H9 (cell line): ENCODE results near the gene RPL38. TPM values are rescaled to one million over a fixed set of nuclear protein-coding genes. Genes with fewer than 3 reads are reported as not detected.

Source experiments
- DNase-seq: peaks from one replicate; pipeline ENCODE4 v3.0.0-alpha.2; 2017
- H2AFZ ChIP-seq: one replicate; pipeline ENCODE4 v1.6.1; 2013; ENCODE audit warnings: mild to moderate bottlenecking, low read length, control low read depth, moderate library complexity
- H2AK5ac ChIP-seq: 2 replicates; pipeline ENCODE4 v1.6.1; 2013; ENCODE audit warnings: low read length, control low read depth, mixed read lengths; ENCODE audit not compliant: insufficient read length
- H2BK120ac ChIP-seq: one replicate; pipeline ENCODE4 v1.6.1; 2013; ENCODE audit warnings: low read depth, mild to moderate bottlenecking, low read length, control low read depth, inconsistent platforms; ENCODE audit not compliant: poor library complexity, severe bottlenecking
- H2BK12ac ChIP-seq: 2 replicates; pipeline ENCODE4 v1.6.1; 2013; ENCODE audit warnings: low read length, control low read depth, mixed read lengths, low read depth; ENCODE audit not compliant: insufficient read length
- H2BK15ac ChIP-seq: 2 replicates; pipeline ENCODE4 v1.6.1; 2013; ENCODE audit warnings: low read depth, low read length, control low read depth
- H2BK20ac ChIP-seq: one replicate; pipeline ENCODE4 v1.6.1; 2013; ENCODE audit warnings: low read depth, mild to moderate bottlenecking, low read length, control low read depth, inconsistent platforms; ENCODE audit not compliant: poor library complexity, severe bottlenecking
- H2BK5ac ChIP-seq: 2 replicates; pipeline ENCODE4 v1.6.1; 2013; ENCODE audit warnings: low read length, control low read depth, mixed read lengths; ENCODE audit not compliant: insufficient read length
- H3K14ac ChIP-seq: 2 replicates; pipeline ENCODE4 v1.6.1; 2013; ENCODE audit warnings: low read length, control low read depth; ENCODE audit not compliant: insufficient read depth
- H3K18ac ChIP-seq: 2 replicates; pipeline ENCODE4 v1.6.1; 2013; ENCODE audit warnings: low read depth, mild to moderate bottlenecking, mixed read lengths, low read length, control low read depth; ENCODE audit not compliant: insufficient read length
- H3K23ac ChIP-seq: 2 replicates; pipeline ENCODE4 v1.6.1; 2013; ENCODE audit warnings: low read length, control low read depth, mixed read lengths, low read depth; ENCODE audit not compliant: insufficient read length
- H3K23me2 ChIP-seq: 2 replicates; pipeline ENCODE4 v1.6.1; 2013; ENCODE audit warnings: low read depth, mild to moderate bottlenecking, mixed read lengths, low read length, control low read depth; ENCODE audit not compliant: insufficient read length, poor library complexity, severe bottlenecking
- H3K27ac ChIP-seq: 2 replicates; pipeline ENCODE4 v1.5.1; 2013; ENCODE audit warnings: low read length, control low read depth, mixed read lengths, low read depth; ENCODE audit not compliant: insufficient read length
- H3K27me3 ChIP-seq: 2 replicates; pipeline ENCODE4 v1.6.1; 2013; ENCODE audit warnings: low read length, control low read depth, inconsistent platforms; ENCODE audit not compliant: insufficient read depth
- H3K4ac ChIP-seq: 2 replicates; pipeline ENCODE4 v1.6.1; 2013; ENCODE audit warnings: low read depth, mild to moderate bottlenecking, control low read depth, inconsistent platforms, low read length, moderate library complexity
- H3K4me1 ChIP-seq: 2 replicates; pipeline ENCODE4 v1.6.1; 2013; ENCODE audit warnings: low read length, control low read depth, inconsistent platforms; ENCODE audit not compliant: insufficient read depth
- H3K4me2 ChIP-seq: 2 replicates; pipeline ENCODE4 v1.6.1; 2013; ENCODE audit warnings: low read length, control low read depth, mixed read lengths; ENCODE audit not compliant: insufficient read length, insufficient read depth
- H3K56ac ChIP-seq: 2 replicates; pipeline ENCODE4 v1.6.1; 2013; ENCODE audit warnings: low read depth, mild to moderate bottlenecking, mixed read lengths, low read length, control low read depth; ENCODE audit not compliant: insufficient read length
- H3K79me1 ChIP-seq: 2 replicates; pipeline ENCODE4 v1.6.1; 2013; ENCODE audit warnings: low read depth, mild to moderate bottlenecking, moderate library complexity, low read length, control low read depth, inconsistent platforms; ENCODE audit not compliant: insufficient read depth, poor library complexity, severe bottlenecking
- H3K79me2 ChIP-seq: 2 replicates; pipeline ENCODE4 v1.6.1; 2013; ENCODE audit warnings: low read length, control low read depth, inconsistent platforms; ENCODE audit not compliant: insufficient read depth
- H3K9ac ChIP-seq: 2 replicates; pipeline ENCODE4 v1.6.1; 2013; ENCODE audit warnings: low read length, control low read depth, mixed read lengths; ENCODE audit not compliant: insufficient read length; ENCODE audit errors: extremely low read depth
- H3K9me3 ChIP-seq: one replicate; pipeline ENCODE4 v1.6.1; 2013; ENCODE audit warnings: low read depth, low read length, inconsistent platforms; ENCODE audit not compliant: control insufficient read depth
- H3T11ph ChIP-seq: one replicate; pipeline ENCODE4 v1.6.1; 2013; ENCODE audit warnings: mild to moderate bottlenecking, low read length, control low read depth, inconsistent platforms
- H4K20me1 ChIP-seq: one replicate; pipeline ENCODE4 v1.6.1; 2013; ENCODE audit not compliant: control insufficient read depth, insufficient read length, insufficient read depth
- H4K5ac ChIP-seq: 2 replicates; pipeline ENCODE4 v1.6.1; 2013; ENCODE audit warnings: low read depth, mild to moderate bottlenecking, mixed read lengths, low read length, control low read depth; ENCODE audit not compliant: insufficient read length
- H4K8ac ChIP-seq: replicated peaks from 2 replicates; pipeline ENCODE4 v1.6.1; 2013; ENCODE audit warnings: low read length, control low read depth, mixed read lengths, low read depth; ENCODE audit not compliant: insufficient read length
- H4K91ac ChIP-seq: 2 replicates; pipeline ENCODE4 v1.6.1; 2013; ENCODE audit warnings: low read depth, mild to moderate bottlenecking, moderate library complexity, mixed read lengths, low read length, control low read depth; ENCODE audit not compliant: insufficient read length
- H3K27ac Mint-ChIP-seq, 3 experiments: 2 replicates in 2 of 3; 3 replicates in 1 of 3; pipeline ENCODE4 v1.8.0; 2020 to 2021; ENCODE audit warnings: mixed read lengths in 3 of 3, mild to moderate bottlenecking in 1 of 3, moderate library complexity in 1 of 3
- H3K27me3 Mint-ChIP-seq: 2 replicates; pipeline ENCODE4 v1.8.0; 2021; ENCODE audit warnings: low read depth, mild to moderate bottlenecking, moderate library complexity, mixed read lengths
- H3K36me3 Mint-ChIP-seq, 3 experiments: 2 replicates in 2 of 3; 3 replicates in 1 of 3; pipeline ENCODE4 v1.8.0; 2020 to 2021; ENCODE audit warnings: low read depth in 3 of 3, mixed read lengths in 3 of 3; ENCODE audit not compliant: insufficient read depth in 1 of 3
- H3K4me1 Mint-ChIP-seq, 2 experiments: 2 replicates each; pipeline ENCODE4 v1.8.0; 2020; ENCODE audit warnings: mixed read lengths in 2 of 2
- H3K4me3 Mint-ChIP-seq, 2 experiments: 2 replicates in 1 of 2; 3 replicates in 1 of 2; pipeline ENCODE4 v1.8.0; 2020 to 2021; ENCODE audit warnings: mild to moderate bottlenecking in 2 of 2, mixed read lengths in 2 of 2, moderate library complexity in 1 of 2
- H3K9me3 Mint-ChIP-seq, 2 experiments: 2 replicates in 1 of 2; 3 replicates in 1 of 2; pipeline ENCODE4 v1.8.0; 2020; ENCODE audit warnings: mild to moderate bottlenecking in 2 of 2, mixed read lengths in 2 of 2, moderate library complexity in 1 of 2
- WGBS: extraction: QIAGEN DNeasy Blood & Tissue Kit; methylation state at CpG from one replicate; pipeline ENCODE4 v1.1.7; 2013; ENCODE audit warnings: missing lambda C conversion rate, low lambda C conversion rate, mixed read lengths; ENCODE audit not compliant: insufficient read length; ENCODE audit errors: extremely low coverage; 5-methylcytosine and 5-hydroxymethylcytosine counted together
- total RNA-seq: library from RNA; stranded (reverse); gene quantifications from 2 replicates; pipeline ENCODE4 v1.2.1, GENCODE V29; 2021
- TF ChIP-seq, protein P1 (sequence below): fragments of 200-600 bp; sonication (generic); conservative IDR thresholded peaks from 3 replicates; pipeline ENCODE4 v1.8.0; 2021; ENCODE audit warnings: antibody characterized with exemption, mild to moderate bottlenecking

Gene RPL38
- total RNA-seq, 1 experiment from 2014 or later, result 1,358 TPM

DNA sequence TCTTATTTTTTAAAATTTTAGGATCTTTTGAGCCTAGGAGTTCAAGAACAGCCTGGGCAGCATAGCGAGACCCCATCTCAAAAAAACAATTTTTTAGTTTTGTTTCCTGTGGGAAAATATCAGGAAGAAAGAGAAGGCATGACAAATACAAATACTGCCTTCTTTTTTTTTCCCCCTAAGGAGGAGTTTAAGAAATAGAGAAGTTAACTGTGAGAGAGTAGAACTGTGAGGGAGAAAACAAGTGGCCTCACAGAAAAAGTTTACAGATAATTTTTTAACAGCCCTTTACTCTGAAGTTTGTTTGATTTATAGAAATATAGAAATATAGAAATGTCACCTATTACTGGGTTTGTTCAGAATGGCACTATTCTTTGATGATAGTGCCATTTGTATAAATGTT, 31.0 kb downstream of the RPL38 start:
- Histone ChIP-seq H3K9me3 (no peaks in the 10 kb centered on the region), H3K4me1 (no peaks in the 10 kb centered on the region), H2AK5ac (no peak overlapping the region), H4K20me1 (no peaks in the 10 kb centered on the region), H3K27me3 (no peaks in the 10 kb centered on the region), H3K79me2 (no peaks in the 10 kb centered on the region), H3K79me1 (no peaks in the 10 kb centered on the region), H4K91ac (no peak overlapping the region), H3K4me2 (no peak overlapping the region), H2BK15ac (no peak overlapping the region), H4K8ac (no peak overlapping the region), H3K18ac (no peak overlapping the region), H3K23ac (no peak overlapping the region), H3K27ac (no peak overlapping the region), H2BK5ac (no peak overlapping the region), H3K23me2 (no peaks in the 10 kb centered on the region), H3K56ac (no peak overlapping the region), H3K4ac (no peak overlapping the region), H2BK120ac (no peak overlapping the region), H4K5ac (no peak overlapping the region), H3K14ac (no peak overlapping the region), H2AFZ (no peak overlapping the region), H3T11ph (no peak overlapping the region), H2BK12ac (no peak overlapping the region), H2BK20ac (no peak overlapping the region), H3K9ac (no peak overlapping the region)
- H3K36me3 Mint-ChIP-seq, result no peaks in the 10 kb centered on the region; a peak in 1 of 7 replicates
- H3K4me1 Mint-ChIP-seq, result peaks cover 7 to 40% of the 10 kb centered on the region in 2 experiments
- WGBS, result no CpG with 5 or more reads among the region's 1 CpG
- H3K9me3 Mint-ChIP-seq, result no peaks in the 10 kb centered on the region
- DNase-seq, result no peak
- no peak overlapping the region for H3K27ac Mint-ChIP-seq
- TF ChIP-seq, protein P1, sequence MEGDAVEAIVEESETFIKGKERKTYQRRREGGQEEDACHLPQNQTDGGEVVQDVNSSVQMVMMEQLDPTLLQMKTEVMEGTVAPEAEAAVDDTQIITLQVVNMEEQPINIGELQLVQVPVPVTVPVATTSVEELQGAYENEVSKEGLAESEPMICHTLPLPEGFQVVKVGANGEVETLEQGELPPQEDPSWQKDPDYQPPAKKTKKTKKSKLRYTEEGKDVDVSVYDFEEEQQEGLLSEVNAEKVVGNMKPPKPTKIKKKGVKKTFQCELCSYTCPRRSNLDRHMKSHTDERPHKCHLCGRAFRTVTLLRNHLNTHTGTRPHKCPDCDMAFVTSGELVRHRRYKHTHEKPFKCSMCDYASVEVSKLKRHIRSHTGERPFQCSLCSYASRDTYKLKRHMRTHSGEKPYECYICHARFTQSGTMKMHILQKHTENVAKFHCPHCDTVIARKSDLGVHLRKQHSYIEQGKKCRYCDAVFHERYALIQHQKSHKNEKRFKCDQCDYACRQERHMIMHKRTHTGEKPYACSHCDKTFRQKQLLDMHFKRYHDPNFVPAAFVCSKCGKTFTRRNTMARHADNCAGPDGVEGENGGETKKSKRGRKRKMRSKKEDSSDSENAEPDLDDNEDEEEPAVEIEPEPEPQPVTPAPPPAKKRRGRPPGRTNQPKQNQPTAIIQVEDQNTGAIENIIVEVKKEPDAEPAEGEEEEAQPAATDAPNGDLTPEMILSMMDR, result no peak
- H3K27me3 Mint-ChIP-seq, result peaks cover 3% of the 10 kb centered on the region; the same call in 1 of the 2 replicates
- no peak overlapping the region for H3K4me3 Mint-ChIP-seq
